C4-2B (cell line): ENCODE data around the gene TAGLN2.

Experiments used
- CTCF ChIP-seq: fragments of 450-650 bp; conservative IDR thresholded peaks from 2 replicates; pipeline ENCODE4 v1.5.1; 2017; ENCODE audit warnings: mild to moderate bottlenecking
- ZFX ChIP-seq: fragments of 450-650 bp; IDR thresholded peaks from 2 replicates; pipeline ENCODE4 v1.6.1; 2017

- no peak for TF ChIP-seq CTCF
- no peak for TF ChIP-seq ZFX
These were observed 5.1 kb downstream of the TAGLN2 start for GRCh38 chr1:159920202-159920601.
